GM18520 (cell line): Measurements from ENCODE around the gene TAOK1.
"Not testable (repeated sequence)": the region's sequence is repeated elsewhere in the genome, so short reads cannot be mapped to it uniquely, and the experiment has no call there.

Experiments used
- ATAC-seq: cut with Tn5 transposase; IDR thresholded peaks from one replicate; pipeline ENCODE4 v1.9.1; 2021; ENCODE audit not compliant: unreplicated experiment

Gene TAOK1

GRCh38 chr17:29443041-29443739 is 53.0 kb downstream of the TAOK1 start:
- no peak for ATAC-seq

DNA sequence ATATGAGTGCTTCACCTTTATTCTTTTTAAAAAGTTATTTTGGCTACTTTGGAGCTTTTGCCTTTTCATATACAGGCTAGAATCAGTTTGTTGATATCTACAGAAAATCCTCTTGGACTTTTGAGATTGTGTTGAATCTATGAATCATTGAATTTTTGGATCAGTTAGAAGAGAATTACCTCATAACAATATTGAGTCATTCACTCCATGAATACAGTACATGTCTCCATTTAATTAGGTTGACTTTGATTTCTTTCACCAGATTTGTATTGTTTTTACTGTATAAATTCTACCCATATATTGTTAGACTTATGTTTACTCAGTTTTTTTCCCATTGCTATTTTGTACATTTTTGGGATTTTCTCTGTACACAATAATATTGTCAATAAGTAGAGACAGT is 54.4 kb downstream of the TAOK1 start:
- ATAC-seq: no peak

DNA sequence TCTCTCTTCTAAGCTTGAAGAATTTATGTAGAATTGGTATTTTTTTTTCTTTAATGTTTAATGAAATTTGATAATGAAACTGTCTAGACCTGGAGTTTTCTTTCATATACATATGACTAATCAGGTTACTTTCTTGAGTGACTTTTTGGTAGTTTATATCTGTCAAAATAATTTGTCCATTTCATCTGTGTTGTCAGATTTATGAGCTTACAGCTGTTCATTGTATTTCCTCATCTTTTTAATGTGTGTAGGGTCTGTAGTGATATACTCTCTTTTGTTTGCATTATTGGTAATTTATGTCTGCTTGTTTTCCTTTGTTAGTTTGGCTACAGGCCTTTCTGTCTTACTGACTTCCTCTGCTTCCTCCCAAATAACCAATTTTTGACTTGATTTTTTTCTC is 55.7 kb downstream of the TAOK1 start:
- no peak for ATAC-seq

DNA sequence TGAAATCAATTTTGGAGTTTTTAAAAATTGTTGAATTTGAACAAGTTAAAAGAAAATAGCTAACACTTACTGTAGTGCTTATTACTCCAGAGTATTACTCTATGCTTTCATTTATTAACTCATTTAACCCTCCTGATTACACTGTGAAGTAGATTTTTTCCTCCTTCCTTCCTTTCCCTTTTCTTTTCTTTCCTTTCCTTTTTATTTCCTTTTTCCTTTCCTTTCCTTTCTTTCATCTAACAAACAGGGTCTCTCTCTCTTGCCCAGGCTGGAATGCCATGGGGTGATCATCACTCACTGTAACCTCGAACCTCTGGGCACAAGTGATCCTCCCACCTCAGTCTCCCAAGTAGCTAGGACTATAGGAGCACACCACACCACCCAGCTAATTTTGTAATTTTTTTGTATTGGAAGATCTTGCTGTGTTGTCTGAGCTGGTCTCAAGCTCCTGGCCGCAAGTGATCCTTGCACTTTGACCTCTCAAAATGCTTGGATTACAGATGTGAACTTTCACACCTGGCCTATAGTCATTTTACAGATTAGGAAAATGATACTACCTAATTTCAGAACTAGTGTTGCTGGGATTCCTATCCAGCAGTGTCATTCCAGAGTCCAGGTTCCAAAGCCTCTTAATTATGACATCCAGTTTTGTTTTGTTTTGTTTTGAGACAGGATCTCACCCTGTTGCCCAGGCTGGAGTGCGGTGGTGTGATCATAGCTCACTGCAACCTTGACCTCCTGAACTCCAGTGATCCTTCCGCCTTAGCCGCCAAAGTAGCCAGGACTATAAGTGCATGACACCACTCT is 59.9 kb downstream of the TAOK1 start:
- no peak for ATAC-seq

- ATAC-seq: no peak
Measured at GRCh38 chr17:29451121-29451742, 61.1 kb downstream of the TAOK1 start.

GRCh38 chr17:29458066-29458465 is 67.9 kb downstream of the TAOK1 start:
- ATAC-seq: no peak

DNA sequence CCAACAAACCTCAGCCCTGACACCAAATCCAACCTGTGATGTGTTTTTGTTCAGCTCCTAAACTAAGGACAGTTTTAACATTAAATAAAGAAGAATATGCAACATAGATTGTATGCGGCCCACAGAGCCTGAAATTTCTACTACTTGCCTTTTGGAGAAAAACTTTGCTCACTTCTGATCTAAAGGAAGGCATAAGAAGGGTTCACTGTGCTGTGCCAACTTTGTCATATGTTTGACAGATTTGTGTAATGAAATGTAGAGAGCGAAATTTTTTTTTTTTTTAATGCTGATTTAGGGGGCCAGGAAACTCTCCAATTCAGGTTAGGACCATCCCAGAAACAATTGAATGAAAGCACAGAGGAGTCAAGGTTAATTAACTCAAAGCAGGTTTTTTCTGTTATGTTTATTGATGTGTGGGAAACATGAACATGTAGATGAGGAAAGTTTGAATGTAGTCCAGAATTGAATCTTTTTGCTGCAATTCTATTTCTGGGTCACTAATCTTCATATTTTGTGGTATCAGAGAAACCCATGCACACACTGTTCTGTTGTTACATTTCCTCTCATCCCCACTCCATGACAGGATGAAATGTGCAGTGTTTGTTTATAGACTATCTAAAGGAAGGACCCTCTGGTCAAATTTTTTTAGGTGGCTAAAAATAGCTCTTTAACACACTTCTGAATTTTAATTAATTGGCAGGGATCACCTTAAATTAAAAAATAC is 71.5 kb downstream of the TAOK1 start:
- ATAC-seq: no peak

DNA sequence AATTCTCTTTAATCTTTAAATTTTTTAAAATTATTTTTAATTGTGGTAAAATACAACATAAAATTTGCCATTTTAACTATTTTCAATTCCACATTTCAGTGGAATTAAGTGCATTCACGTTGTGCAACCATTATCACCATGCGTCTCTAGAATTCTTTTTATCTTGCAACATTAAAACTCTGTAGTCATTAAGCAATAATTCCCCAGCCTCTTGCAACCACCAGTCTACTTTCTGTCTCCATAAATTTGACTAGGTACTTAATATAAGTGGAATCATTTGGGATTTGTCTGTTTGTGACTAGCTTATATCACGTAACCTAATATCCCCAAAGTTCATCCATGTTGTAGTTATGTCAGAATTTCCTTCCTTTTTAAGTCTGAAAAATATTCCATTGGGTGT is 79.1 kb downstream of the TAOK1 start:
- no peak for ATAC-seq

GRCh38 chr17:29473437-29473836 is 83.3 kb downstream of the TAOK1 start:
- ATAC-seq: not testable (repeated sequence)

DNA sequence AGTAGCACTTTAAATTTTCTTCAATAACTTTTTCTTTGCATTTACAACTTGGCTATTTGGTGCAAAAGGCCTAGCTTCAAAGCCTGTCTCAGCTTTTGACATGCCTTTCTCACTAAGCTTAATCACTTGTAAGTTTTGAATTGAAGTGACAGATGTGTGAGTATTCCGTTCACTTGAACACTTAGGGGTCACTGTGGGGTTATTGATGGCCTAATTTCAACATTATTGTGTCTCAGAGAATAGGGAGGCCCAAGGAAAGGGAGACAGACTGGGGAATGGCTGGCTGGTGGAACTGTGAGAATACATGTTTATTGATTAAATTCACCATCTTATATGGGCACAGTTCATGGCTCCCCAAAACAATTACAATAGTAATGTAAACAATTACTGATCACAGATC is 84.1 kb downstream of the TAOK1 start:
- no peak for ATAC-seq

DNA sequence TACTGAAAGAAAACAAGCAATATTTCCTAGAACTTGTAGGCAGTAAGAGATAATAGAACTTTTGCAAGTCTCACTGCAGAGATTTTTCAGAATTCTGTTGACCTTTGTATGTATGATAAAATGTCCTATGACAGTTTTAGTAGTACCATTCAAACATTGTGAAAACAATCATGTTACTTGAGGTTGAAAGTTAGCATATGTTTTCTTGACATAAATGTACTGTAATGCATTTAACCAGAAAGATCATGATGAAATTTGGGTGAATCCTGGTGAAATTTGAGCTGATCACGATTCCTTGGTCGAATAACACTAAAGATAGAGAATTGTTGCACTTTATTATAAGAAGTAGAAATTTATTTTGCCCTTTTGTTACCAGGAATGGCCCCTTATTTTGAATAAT is 85.7 kb downstream of the TAOK1 start:
- no peak for ATAC-seq

DNA sequence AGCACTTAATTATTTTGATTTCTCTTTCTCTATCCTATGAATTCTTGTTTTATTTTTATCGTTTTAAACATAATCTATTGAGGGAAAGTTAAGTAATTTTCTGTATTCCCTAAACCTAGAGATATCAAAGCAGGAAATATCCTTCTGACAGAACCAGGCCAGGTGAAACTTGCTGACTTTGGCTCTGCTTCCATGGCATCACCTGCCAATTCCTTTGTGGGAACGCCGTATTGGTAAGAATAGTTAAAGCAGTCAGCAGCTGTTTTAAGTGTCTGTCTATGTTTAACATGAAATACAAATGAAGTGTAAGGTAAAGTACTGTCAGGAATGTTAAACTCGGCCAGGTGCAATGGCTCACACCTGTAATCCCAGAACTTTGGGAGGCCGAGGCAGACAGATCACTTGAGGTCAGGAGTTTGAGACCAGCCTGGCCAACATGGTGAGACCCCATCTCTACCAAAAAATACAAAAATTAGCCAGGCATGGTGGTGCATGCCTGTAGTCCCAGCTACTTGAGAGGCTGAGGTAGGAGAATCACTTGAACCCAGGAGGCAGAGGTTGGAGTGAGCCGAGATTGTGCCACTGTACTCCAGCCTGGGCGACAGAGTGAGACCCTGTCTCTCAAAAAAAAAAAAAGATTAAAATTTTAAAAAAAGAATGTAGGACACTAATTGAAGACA is 90.2 kb downstream of the TAOK1 start:
- ATAC-seq: not testable (repeated sequence)

GRCh38 chr17:29483503-29483902 is 93.3 kb downstream of the TAOK1 start:
- no peak for ATAC-seq

- ATAC-seq: no peak
Measured at GRCh38 chr17:29495011-29495410, 104.8 kb downstream of the TAOK1 start.

DNA sequence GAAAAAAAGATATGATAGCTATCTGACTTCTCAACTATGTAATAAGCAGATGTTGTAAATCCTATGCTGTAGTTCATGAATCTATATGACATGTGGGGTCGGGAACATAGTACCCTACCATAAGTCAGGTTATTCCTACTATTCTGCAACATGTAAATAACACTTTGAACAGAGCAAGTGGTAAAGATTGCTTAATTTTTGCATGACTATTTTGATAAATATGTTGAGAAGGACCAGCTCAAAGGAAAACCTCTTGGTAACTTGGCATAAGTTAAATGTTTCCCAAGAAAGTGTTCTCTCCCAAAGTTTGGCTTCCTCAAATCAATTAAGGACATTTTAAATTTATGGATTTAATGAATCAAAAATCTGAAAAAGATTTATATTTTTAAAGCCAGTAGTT is 114.5 kb downstream of the TAOK1 start:
- no peak for ATAC-seq

DNA sequence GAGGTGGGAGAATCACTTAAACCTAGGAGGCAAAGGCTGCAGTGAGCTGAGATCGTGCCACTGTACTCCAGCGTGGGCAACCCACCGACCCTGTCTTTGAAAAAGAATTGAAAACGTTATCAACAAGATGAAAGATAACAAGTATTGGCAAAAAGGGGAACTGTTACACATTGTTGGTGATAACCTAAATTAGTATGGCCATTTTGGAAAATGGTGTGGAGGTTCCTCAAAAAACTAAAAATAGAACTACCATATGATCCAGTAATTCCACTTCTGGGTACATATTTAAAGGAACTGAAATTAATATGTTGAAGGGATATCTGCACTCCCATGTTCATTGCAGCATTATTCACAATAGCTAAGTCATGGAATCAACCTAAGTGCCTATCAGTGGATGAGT is 115.7 kb downstream of the TAOK1 start:
- no peak for ATAC-seq

- ATAC-seq: no peak
Measured at GRCh38 chr17:29510953-29511352, 120.8 kb downstream of the TAOK1 start.

GRCh38 chr17:29514792-29515191 is 124.6 kb downstream of the TAOK1 start:
- ATAC-seq: no peak

- ATAC-seq: no peak
Measured at GRCh38 chr17:29518359-29518758, 128.2 kb downstream of the TAOK1 start.

DNA sequence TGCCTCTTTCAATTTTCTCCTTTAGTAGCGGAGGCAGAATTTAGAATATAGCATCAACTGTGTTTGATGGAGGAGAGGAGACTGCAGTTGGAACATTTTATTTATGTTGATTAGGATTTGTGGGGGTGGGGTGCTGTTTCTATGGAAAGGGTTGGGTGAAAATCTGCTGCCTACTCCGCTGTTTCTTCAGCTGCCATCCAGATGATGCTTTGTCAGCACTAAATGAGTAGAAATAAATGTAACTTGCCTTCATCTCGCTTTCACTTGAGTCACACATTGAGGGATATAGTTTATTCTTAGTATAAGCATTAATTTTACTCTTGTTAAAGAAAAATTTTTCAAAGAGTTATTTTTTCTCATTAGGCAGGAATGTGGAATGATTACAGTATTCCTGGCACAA is 134.5 kb downstream of the TAOK1 start:
- ATAC-seq: no peak

- no peak for ATAC-seq
Measured at GRCh38 chr17:29526322-29526721, 136.2 kb downstream of the TAOK1 start.
